OCI-LY7 (cell line): ENCODE measurements around the gene PAQR4.

ENCODE experiments used
- EZH2phosphoT487 ChIP-seq: fragments of 200-600 bp; sonication (generic); IDR thresholded peaks from 2 replicates; pipeline ENCODE4 v1.6.1; 2018; ENCODE audit warnings: low read depth, borderline replicate concordance, mild to moderate bottlenecking, mixed run types, antibody characterized with exemption, low read length, moderate library complexity, mixed read lengths
- TF ChIP-seq, protein P1 (sequence below): fragments of 200-600 bp; sonication (generic); conservative IDR thresholded peaks from 2 replicates; pipeline ENCODE4 v1.5.1; 2014; ENCODE audit warnings: mild to moderate bottlenecking, antibody characterized with exemption, low read length, moderate library complexity, mixed read lengths

- TF ChIP-seq, protein P1, sequence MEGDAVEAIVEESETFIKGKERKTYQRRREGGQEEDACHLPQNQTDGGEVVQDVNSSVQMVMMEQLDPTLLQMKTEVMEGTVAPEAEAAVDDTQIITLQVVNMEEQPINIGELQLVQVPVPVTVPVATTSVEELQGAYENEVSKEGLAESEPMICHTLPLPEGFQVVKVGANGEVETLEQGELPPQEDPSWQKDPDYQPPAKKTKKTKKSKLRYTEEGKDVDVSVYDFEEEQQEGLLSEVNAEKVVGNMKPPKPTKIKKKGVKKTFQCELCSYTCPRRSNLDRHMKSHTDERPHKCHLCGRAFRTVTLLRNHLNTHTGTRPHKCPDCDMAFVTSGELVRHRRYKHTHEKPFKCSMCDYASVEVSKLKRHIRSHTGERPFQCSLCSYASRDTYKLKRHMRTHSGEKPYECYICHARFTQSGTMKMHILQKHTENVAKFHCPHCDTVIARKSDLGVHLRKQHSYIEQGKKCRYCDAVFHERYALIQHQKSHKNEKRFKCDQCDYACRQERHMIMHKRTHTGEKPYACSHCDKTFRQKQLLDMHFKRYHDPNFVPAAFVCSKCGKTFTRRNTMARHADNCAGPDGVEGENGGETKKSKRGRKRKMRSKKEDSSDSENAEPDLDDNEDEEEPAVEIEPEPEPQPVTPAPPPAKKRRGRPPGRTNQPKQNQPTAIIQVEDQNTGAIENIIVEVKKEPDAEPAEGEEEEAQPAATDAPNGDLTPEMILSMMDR: no peak
- no peak for TF ChIP-seq EZH2phosphoT487
Observed at GRCh38 chr16:2952679-2953078, 16.5 kb upstream of the PAQR4 start.
